GM12892 (cell line): Measurements from ENCODE around the gene PNLIP.

Experiments used
- POLR2A ChIP-seq: IDR thresholded peaks from 2 replicates; pipeline ENCODE4 v1.6.1; 2011; ENCODE audit warnings: low read depth, low read length, control low read depth
- POLR2AphosphoS5 ChIP-seq: IDR thresholded peaks from 2 replicates; pipeline ENCODE4 v1.6.1; 2011; ENCODE audit warnings: low read depth, low read length, control low read depth

GRCh38 chr10:116555880-116556279, 10.1 kb downstream of the PNLIP start:
- no peak for TF ChIP-seq POLR2A
- no peak for TF ChIP-seq POLR2AphosphoS5
